SW480 (cell line): ENCODE data around the gene MYL11.
A peak's percentile ranks its signal among the peaks of the same experiment; 100 is the strongest.

Experiments used
- DNase-seq: peaks from one replicate; pipeline ENCODE4 v3.0.0-alpha.2; 2016; ENCODE audit warnings: low spot score

Gene MYL11

GRCh38 chr16:30397056-30397455, 22.5 kb downstream of the MYL11 start:
- no peak for DNase-seq

GRCh38 chr16:30397776-30398660, 23.4 kb downstream of the MYL11 start:
- no peak for DNase-seq

- no peak for DNase-seq
Observed at GRCh38 chr16:30398661-30399434, 24.2 kb downstream of the MYL11 start.

GRCh38 chr16:30399435-30400186, 25.0 kb downstream of the MYL11 start:
- DNase-seq = no peak

- DNase-seq = no peak
Observed at GRCh38 chr16:30401768-30402425, 27.3 kb downstream of the MYL11 start.

GRCh38 chr16:30406795-30407101, 32.1 kb downstream of the MYL11 start:
- no peak for DNase-seq

GRCh38 chr16:30407102-30407803, 32.7 kb downstream of the MYL11 start, which contains the start of gene ZNF771:
Gene ZNF771 (plus strand): TSS chr16:30407606. CDS start chr16:30408054, 448 bp downstream.
- DNase-seq = peak; percentile 72

GRCh38 chr16:30407804-30408534, 33.4 kb downstream of the MYL11 start:
- DNase-seq = no peak

- peak; percentile 80 for DNase-seq
Observed at GRCh38 chr16:30409125-30410060, 34.8 kb downstream of the MYL11 start.

- DNase-seq = no peak
Observed at GRCh38 chr16:30413112-30413806, 38.7 kb downstream of the MYL11 start.

GRCh38 chr16:30414159-30414558, 39.6 kb downstream of the MYL11 start:
- DNase-seq = no peak

- no peak for DNase-seq
Observed at GRCh38 chr16:30416047-30416603, 41.5 kb downstream of the MYL11 start.

- no peak for DNase-seq
Observed at GRCh38 chr16:30416624-30417528, 42.3 kb downstream of the MYL11 start.

GRCh38 chr16:30417529-30418349, 43.1 kb downstream of the MYL11 start:
- peak; percentile 92 for DNase-seq

GRCh38 chr16:30418350-30419181, 44.0 kb downstream of the MYL11 start:
- no peak for DNase-seq

GRCh38 chr16:30421010-30421409, 46.4 kb downstream of the MYL11 start:
- DNase-seq = no peak
